ENCODE results near the gene FUT3.
"Not testable (repeated sequence)": the region's sequence is repeated elsewhere in the genome, so short reads cannot be mapped to it uniquely, and the experiment has no call there.

Gene FUT3

DNA sequence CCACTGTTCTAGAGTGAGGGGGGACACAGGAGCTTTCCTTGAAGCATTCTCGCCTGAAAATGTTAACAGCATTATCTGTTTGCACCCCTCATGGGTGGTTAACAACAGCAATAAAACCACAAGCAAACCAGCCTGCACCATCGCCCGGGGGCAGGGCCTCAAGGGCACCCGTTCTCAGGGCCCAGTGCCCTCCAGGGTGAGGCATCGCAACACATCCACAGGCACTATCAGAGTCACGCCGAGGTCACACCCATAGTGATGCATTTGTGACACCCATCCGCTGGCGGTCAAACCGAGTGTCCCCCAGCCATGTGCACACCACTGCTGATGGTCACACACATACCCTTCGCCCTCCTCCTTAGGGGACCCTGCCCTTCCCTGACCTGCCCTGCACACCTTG, 14.5 kb upstream of the FUT3 start:
- H3K27ac Mint-ChIP-seq, result no peak overlapping the region
- no peak overlapping the region for H3K4me3 Mint-ChIP-seq

GRCh38 chr19:5864725-5865486, 13.7 kb upstream of the FUT3 start:
- Mint-ChIP-seq H3K4me3 (no peak overlapping the region), H3K27ac (peak overlapping the region; percentile 26), H3K36me3 (no peaks in the 10 kb centered on the region), H3K9me3 (no peaks in the 10 kb centered on the region), H3K4me1 (peaks cover 5% of the 10 kb centered on the region)
- DNase-seq (ENCODE audit: low spot score in 2 of 2), result no peak
- peak; percentile 5 for ATAC-seq

More for the DNA sequence above, 14.5 kb upstream of the FUT3 start:
- no peak for ATAC-seq
- DNase-seq (ENCODE audit: low spot score in 2 of 2), result no peak
- Mint-ChIP-seq H3K36me3 (no peaks in the 10 kb centered on the region), H3K4me1 (peaks cover 5% of the 10 kb centered on the region), H3K9me3 (no peaks in the 10 kb centered on the region)

DNA sequence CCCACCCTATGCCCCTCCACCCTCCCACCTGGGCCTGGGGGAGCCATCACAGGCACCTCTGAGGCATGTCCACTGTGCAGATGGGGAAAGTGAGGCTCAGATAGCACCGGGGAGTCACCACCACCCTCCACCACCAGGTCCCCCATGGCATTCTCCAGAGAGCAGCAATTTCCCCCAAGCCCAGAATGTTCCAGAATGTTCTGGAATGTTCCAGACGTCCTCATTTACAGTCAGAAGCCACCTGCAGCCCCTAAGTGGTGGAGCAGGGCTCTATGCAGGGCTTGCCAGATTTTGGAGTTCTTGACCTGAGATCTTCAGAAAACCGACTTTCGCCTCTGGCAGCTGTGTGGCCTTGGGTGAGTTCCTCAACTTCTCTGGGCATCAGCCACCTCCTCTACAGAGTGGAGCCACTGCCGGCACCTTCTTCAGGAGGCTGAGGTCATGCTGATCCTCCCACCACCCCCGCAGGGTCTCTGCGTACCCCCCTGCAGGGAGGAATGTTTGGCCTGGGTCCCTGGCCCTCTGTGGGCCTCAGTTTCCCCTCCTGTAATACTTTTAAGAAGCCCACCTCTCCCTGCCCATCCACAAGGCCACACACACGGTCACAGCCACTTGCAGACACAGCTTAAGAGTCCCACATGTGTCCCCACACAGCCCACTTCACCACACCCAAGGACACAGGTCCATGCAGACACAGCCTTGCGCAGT, 12.9 kb upstream of the FUT3 start:
- Mint-ChIP-seq H3K36me3 (no peaks in the 10 kb centered on the region), H3K4me3 (no peak overlapping the region), H3K27ac (peak overlapping the region; percentile 17), H3K9me3 (no peaks in the 10 kb centered on the region), H3K4me1 (peaks cover 5% of the 10 kb centered on the region)
- DNase-seq (ENCODE audit: low spot score in 2 of 2), result no peak
- ATAC-seq, result no peak

DNA sequence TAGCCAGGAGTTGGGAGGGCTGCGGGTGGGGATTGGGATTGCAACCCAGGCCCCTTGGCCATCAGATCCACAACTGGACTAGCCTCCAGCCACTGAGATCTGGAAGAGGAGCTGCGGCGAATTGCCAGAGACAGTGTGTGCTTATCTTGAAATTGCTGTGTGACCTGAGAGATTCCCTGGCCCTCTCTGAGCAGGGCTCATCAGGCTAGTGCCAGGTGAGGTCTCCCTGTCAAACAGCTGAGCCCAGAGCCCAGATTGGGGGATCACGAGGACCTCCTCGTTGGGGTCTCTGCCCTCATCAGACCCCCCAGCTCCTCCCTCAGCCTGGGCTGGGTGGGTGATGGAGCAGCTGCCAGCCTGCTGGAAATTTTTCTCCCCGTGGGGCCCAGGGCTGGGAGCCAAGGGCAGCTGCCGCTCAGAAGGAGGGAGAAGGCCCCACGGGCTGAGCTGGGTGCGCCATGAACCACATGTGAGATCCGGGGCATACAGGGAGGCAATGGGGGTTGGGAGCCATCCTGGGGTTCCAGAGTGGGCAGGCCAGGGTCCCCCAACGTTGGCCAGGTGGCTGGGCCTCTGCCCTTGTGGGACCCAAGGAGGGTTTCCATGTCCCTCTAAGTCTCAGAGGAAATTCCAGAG, 11.9 kb upstream of the FUT3 start:
- H3K36me3 Mint-ChIP-seq, result no peaks in the 10 kb centered on the region
- H3K9me3 Mint-ChIP-seq, result no peaks in the 10 kb centered on the region
- ATAC-seq, result no peak
- peaks cover 5% of the 10 kb centered on the region for H3K4me1 Mint-ChIP-seq
- H3K4me3 Mint-ChIP-seq, result no peak overlapping the region
- DNase-seq (ENCODE audit: low spot score in 2 of 2), result no peak
- H3K27ac Mint-ChIP-seq, result peak overlapping the region; percentile 61

DNA sequence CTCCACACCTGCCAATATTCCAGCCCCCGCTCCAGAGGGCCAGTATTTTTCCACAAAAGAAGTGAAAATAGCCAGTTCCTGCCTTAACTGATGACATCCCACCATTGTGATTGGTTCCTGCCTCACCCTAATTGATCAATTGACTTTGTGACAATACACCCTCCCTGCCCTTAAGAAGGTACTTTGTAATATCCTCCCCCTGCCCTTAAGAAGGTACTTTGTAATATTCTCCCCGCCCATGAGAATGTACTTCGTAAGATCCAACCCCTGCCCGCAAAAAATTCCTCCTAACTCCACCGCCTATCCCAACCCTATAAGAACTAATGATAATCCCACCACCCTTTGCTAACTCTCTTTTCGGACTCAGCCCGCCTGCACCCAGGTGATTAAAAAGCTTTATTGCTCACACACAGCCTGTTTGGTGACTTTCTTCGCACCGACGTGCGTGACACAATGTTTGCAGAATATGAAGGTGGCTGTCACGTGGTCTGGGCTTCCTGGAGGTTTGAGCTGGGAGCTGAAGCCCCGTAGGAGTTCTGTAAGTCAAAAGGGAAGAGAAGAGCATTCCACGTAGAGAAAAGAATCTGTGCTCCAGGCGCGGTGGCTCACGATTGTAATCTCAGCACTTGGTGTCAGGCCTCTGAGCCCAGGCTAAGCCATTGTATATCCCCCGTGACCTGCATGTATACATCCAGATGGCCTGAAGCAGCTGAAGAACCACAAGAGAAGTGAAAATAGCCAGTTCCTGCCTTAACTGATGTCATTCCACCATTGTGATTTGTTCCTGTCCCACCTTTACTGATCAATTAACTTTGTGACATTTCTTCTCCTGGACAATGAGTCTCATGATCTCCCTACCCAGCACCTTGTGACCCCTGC, 6.2 kb upstream of the FUT3 start:
- ATAC-seq, result no peak
- Mint-ChIP-seq H3K27ac (no peak overlapping the region), H3K9me3 (no peaks in the 10 kb centered on the region), H3K36me3 (no peaks in the 10 kb centered on the region), H3K4me1 (peaks cover 5% of the 10 kb centered on the region), H3K4me3 (no peak overlapping the region)
- no peak for DNase-seq (ENCODE audit: low spot score in 2 of 2)

GRCh38 chr19:5855151-5855550, 3.9 kb upstream of the FUT3 start:
- H3K4me3 Mint-ChIP-seq; H3K9me3 Mint-ChIP-seq; DNase-seq (ENCODE audit: low spot score in 2 of 2); H3K36me3 Mint-ChIP-seq; ATAC-seq; H3K4me1 Mint-ChIP-seq; H3K27ac Mint-ChIP-seq: not testable (repeated sequence)

DNA sequence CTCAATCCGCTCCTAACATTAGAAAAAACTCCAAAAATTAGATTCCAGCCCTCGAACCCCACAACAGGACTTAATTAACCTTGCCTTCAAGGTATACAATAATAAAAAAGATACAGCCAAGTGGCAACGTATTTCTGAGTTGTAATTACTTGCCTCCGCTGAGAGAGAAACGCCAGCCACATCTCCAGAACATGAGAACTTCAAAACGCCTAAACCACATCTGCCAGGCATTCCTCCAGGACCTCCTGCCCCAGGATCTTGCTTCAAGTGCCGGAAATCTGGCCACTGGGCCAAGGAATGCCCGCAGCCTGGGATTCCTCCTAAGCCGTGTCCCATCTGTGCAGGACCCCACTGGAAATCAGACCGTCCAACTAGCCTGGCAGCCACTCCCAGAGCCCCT, 2.9 kb upstream of the FUT3 start:
- H3K36me3 Mint-ChIP-seq; H3K4me3 Mint-ChIP-seq; ATAC-seq; H3K4me1 Mint-ChIP-seq; H3K27ac Mint-ChIP-seq; H3K9me3 Mint-ChIP-seq; DNase-seq (ENCODE audit: low spot score in 2 of 2): not testable (repeated sequence)

GRCh38 chr19:5850743-5851293, 431 bp downstream of the FUT3 start:
- Mint-ChIP-seq H3K27ac (no peak overlapping the region), H3K4me3 (no peak overlapping the region), H3K4me1 (no peaks in the 10 kb centered on the region), H3K9me3 (no peaks in the 10 kb centered on the region), H3K36me3 (no peaks in the 10 kb centered on the region)
- no peak for ATAC-seq
- DNase-seq (ENCODE audit: low spot score in 2 of 2), result no peak

- DNase-seq (ENCODE audit: low spot score in 2 of 2), result no peak
- H3K4me1 Mint-ChIP-seq, result no peaks in the 10 kb centered on the region
Measured at GRCh38 chr19:5850189-5850588, 1.1 kb downstream of the FUT3 start.

DNA sequence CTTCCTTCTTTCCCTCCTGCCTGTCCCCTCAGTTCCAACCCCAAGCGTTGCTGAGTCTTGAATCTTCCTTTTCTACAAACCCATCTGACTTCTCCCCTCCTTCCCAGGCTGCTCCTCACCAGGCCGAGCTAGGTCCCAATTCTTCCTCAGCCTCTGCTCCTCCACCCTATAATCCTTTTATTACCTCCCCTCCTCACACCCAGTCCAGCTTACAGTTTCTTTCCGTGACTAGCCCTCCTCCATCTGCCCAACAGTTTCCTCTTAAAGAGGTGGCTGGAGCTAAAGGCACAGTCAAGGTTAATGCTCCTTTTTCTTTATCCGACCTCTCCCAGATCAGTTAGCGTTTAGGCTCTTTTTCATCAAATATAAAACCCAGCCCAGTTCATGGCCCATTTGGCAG, 2.6 kb downstream of the FUT3 start:
- H3K4me1 Mint-ChIP-seq; H3K4me3 Mint-ChIP-seq; H3K36me3 Mint-ChIP-seq; H3K27ac Mint-ChIP-seq; DNase-seq (ENCODE audit: low spot score in 2 of 2); H3K9me3 Mint-ChIP-seq; ATAC-seq: not testable (repeated sequence)

More at GRCh38 chr19:5850189-5850588, 1.1 kb downstream of the FUT3 start:
- H3K36me3 Mint-ChIP-seq, result no peaks in the 10 kb centered on the region
- H3K9me3 Mint-ChIP-seq, result no peaks in the 10 kb centered on the region
- H3K4me3 Mint-ChIP-seq, result no peak overlapping the region
- no peak for ATAC-seq
- no peak overlapping the region for H3K27ac Mint-ChIP-seq

- not testable (repeated sequence) for H3K27ac Mint-ChIP-seq; H3K9me3 Mint-ChIP-seq; H3K36me3 Mint-ChIP-seq; H3K4me3 Mint-ChIP-seq; DNase-seq (ENCODE audit: low spot score in 2 of 2); ATAC-seq; H3K4me1 Mint-ChIP-seq
Measured at GRCh38 chr19:5847846-5848245, 3.4 kb downstream of the FUT3 start.

DNA sequence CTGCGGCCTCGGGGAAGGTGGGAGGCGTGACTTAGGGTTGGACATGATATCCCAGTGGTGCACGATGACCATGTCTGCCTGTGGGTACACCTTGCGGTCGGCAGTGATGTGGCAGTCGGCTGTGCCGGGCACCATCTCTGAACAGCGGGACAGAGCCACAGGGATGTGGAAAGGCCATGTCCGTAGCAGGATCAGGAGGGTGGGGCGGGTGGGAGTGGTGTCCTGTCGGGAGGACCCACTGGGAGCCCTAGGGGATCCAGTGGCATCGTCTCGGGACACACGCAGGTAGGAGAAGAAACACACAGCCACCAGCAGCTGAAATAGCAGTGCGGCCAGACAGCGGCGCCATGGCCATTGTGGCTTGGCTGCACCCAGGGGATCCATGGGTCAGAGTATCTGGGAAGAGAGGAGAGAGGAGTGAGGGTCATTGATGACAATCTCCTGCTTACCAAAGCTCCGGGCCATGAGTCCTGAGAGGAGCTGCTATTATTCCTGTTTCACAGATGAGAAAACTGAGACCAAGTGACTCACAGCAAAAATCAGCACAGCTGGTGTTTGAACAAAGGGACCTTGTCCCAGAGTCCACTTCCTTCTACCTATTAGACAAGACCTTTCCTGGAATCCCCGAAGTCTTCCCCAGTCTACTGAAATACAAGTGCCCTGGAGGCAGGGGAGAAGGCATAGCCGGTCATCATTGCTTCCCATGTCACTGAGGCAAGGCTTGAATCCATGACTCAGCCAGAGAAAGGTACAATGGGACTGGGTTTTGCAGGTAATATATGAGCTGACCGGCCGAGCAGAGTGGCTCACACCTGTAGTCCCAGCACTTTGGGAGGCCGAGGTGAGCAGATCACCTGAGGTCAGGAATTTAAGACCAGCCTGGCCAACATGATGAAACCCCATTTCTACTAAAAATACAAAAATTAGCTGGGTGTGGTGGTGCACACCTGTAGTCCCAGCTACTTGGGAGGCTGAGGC, 6.5 kb downstream of the FUT3 start:
- ATAC-seq (no peak), DNase-seq (ENCODE audit: low spot score in 2 of 2) (no peak)
- H3K27ac Mint-ChIP-seq, result no peak overlapping the region
- H3K9me3 Mint-ChIP-seq, result no peaks in the 10 kb centered on the region
- H3K36me3 Mint-ChIP-seq, result no peaks in the 10 kb centered on the region
- H3K4me3 Mint-ChIP-seq, result no peak overlapping the region
- no peaks in the 10 kb centered on the region for H3K4me1 Mint-ChIP-seq

DNA sequence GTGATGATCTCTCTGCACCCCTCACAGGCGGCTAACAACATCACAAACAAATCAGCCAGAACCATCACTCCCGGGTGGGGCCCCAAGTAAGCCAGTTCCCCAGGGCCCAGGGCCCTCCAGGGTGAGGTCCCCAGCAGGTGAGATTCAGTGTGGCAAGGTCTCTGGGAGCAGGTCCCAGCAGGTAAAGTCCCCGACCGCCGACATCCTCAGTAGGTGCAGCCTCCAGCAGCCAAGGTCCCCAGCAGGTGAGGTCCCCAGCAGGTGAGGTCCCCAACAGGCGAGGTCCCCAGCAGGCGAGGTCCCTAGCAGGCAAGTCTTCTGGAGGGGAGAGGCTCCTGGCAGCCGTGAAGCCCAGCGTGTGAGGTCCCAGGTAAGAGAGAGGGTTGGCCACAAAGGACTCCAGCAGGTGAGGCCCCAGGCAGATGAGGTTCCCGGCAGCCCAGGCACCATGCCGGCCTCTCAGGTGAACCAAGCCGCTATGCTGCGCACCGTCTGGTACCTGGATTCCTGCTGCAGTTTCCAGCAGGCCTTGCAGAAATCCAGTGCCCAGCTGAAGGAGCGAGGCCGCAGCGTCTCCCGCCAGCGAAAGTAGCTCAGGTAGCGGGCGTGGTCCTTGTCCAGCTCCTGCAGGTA, 7.8 kb downstream of the FUT3 start:
- peaks cover 3% of the 10 kb centered on the region for H3K4me1 Mint-ChIP-seq
- H3K9me3 Mint-ChIP-seq, result no peaks in the 10 kb centered on the region
- no peaks in the 10 kb centered on the region for H3K36me3 Mint-ChIP-seq
- H3K27ac Mint-ChIP-seq, result no peak overlapping the region
- no peak overlapping the region for H3K4me3 Mint-ChIP-seq
- ATAC-seq (no peak), DNase-seq (ENCODE audit: low spot score in 2 of 2) (no peak)

- not testable (repeated sequence) for H3K27ac Mint-ChIP-seq, H3K9me3 Mint-ChIP-seq, H3K4me3 Mint-ChIP-seq
Measured at GRCh38 chr19:5841735-5842111, 9.5 kb downstream of the FUT3 start.

More at GRCh38 chr19:5841735-5842111, 9.5 kb downstream of the FUT3 start:
- not testable (repeated sequence) for H3K4me1 Mint-ChIP-seq; H3K36me3 Mint-ChIP-seq; DNase-seq (ENCODE audit: low spot score in 2 of 2)
- ATAC-seq, result peak; percentile 25
